NCI-H128 (cell line): Measurements from ENCODE around the gene FLNC.

Source experiments
- DNase-seq: peaks from one replicate; lab custom pipeline; 2025; ENCODE audit not compliant: unreplicated experiment; lab: John Stamatoyannopoulos, UW

The FLNC gene

GRCh38 chr7:128844777-128845311 lies 14.6 kb downstream of the FLNC start:
- no peak for DNase-seq

GRCh38 chr7:128845475-128845874 lies 15.3 kb downstream of the FLNC start:
- DNase-seq, result no peak

GRCh38 chr7:128845987-128846386 lies 15.8 kb downstream of the FLNC start:
- no peak for DNase-seq

- no peak for DNase-seq
Observed at GRCh38 chr7:128846781-128847444, 16.7 kb downstream of the FLNC start.

GRCh38 chr7:128847721-128848211 lies 17.6 kb downstream of the FLNC start:
- DNase-seq, result no peak

- DNase-seq, result no peak
Observed at GRCh38 chr7:128848289-128849155, 18.3 kb downstream of the FLNC start.

- no peak for DNase-seq
Observed at GRCh38 chr7:128849156-128849515, 18.9 kb downstream of the FLNC start.

- DNase-seq, result no peak
Observed at GRCh38 chr7:128849804-128850490, 19.7 kb downstream of the FLNC start.

- no peak for DNase-seq
Observed at GRCh38 chr7:128852537-128853254, 22.5 kb downstream of the FLNC start.

- no peak for DNase-seq
Observed at GRCh38 chr7:128853799-128854198, 23.6 kb downstream of the FLNC start.

GRCh38 chr7:128854396-128854795 lies 24.2 kb downstream of the FLNC start:
- DNase-seq, result no peak

- DNase-seq, result no peak
Observed at GRCh38 chr7:128855559-128855958, 25.4 kb downstream of the FLNC start.

- DNase-seq, result no peak
Observed at GRCh38 chr7:128856001-128856718, 26.0 kb downstream of the FLNC start.

- DNase-seq, result no peak
Observed at GRCh38 chr7:128858380-128859231, 28.4 kb downstream of the FLNC start.

GRCh38 chr7:128859232-128860157 lies 29.3 kb downstream of the FLNC start:
- DNase-seq, result no peak

- no peak for DNase-seq
Observed at GRCh38 chr7:128860158-128861073, 30.2 kb downstream of the FLNC start.

GRCh38 chr7:128861957-128862570 lies 31.9 kb downstream of the FLNC start:
- DNase-seq, result no peak
